Measurements from ENCODE around the gene HTR6.

Gene HTR6

DNA sequence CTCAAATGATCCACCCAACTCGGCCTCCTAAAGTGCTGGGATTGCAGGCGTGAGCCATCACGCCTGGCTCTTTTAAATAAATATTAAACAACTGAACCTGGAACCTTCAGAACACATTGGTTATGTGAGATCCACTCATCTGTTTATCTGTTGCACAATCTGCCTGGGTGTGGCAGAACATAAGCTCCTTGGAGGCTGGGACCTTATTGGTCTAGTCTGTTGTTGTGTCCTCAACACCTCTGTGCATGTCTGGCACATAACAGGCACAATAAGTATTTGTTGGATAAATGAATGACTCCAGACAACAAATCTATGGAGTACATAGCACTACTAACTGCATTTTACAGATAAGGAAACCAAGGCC, 24.7 kb upstream of the HTR6 start:
- no peak for DNase-seq

DNA sequence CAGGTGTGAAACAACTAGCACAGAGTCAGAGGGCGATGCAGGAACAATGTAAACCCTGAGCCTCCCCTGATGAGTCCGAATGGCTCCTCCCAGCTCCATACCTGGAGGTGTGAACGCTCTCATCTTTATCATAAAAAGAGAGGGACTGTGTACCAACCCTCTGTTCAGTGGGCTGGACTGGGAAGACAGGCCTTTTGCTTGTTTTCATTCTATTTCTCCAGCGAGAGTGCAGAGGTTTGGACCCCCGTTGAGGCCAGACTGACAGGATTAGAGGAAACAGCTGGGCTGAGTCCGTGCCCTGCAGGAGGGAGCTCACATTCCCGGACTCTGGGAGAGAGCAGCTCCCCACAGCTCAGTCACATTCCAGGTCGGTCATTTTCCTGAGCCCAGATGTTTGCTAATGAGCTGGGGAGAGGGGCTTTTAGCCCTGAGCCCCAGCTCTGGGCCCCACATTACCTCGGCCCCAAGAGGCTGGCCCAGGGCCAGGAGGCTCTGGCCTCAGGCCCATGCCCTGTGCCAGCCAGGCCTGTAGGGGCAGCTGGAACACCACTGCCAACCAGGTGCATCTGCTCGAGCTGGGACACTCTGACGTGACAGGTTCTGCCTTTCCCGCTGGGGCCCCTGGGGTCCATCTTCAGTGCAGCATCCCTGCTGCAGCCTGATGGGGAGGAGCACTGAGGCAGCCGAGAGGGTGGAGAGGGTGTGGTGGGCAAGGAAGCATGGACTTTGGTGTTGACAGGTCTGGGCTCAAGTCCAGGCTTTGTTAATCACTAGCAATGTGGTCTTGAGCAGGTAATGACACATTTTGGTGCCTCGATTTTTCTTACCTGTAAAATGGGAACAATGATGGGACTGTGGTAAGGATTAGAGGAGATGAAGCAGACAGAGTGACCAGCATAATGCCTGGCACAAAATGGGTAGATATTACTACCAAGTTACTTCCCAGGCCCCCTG, 24.0 kb upstream of the HTR6 start:
- DNase-seq = no peak

- no peak for DNase-seq
Measured at GRCh38 chr1:19643121-19643520, 21.6 kb upstream of the HTR6 start.

- no peak for DNase-seq
Measured at GRCh38 chr1:19643602-19644394, 20.9 kb upstream of the HTR6 start, which contains the start of gene NBL1. NBL1 (plus strand) TSS chr1:19644311; CDS start chr1:19655031, 10,720 bp downstream.

DNA sequence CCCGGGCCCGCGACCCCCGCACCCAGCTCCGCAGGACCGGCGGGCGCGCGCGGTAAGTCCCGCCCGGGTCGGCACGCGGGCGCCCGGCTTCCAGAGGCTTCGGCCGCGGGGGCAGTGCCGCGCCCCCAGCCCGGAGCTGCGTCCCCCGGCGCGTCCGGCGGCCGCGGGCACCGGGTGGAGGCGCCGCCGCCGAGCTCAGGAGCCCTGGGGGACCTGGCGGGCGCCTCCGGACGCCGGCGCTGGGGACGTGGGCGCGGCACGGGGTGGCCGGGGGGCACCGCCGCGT, 20.3 kb upstream of the HTR6 start:
- DNase-seq = no peak

- no peak for DNase-seq
Measured at GRCh38 chr1:19644681-19645410, 19.8 kb upstream of the HTR6 start.

GRCh38 chr1:19645411-19646251, 19.0 kb upstream of the HTR6 start:
- no peak for DNase-seq

- DNase-seq = no peak
Measured at GRCh38 chr1:19646377-19647319, 18.0 kb upstream of the HTR6 start.

GRCh38 chr1:19647643-19648042, 17.0 kb upstream of the HTR6 start:
- DNase-seq = no peak

DNA sequence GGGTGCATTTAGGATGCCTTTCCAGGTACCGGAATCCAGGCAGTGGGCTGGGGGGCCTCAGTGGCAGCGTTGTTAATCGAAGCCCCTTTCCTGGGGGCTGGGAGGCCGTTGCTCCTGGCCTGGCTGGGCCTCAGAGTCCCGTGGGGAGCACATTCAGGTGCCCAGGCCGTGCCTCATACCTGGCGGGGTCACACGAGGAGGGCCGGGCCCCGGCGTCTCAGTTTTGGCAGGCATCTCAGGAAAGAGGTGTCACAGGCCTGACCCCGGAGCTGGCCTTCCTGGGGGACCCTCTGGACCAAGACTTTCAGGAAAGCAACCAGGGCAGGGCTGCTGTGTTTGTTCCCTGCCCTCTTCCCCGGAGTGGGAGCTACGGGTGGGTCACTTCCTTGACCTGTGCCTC, 16.4 kb upstream of the HTR6 start:
- DNase-seq = no peak

GRCh38 chr1:19648689-19649088, 16.0 kb upstream of the HTR6 start:
- no peak for DNase-seq

DNA sequence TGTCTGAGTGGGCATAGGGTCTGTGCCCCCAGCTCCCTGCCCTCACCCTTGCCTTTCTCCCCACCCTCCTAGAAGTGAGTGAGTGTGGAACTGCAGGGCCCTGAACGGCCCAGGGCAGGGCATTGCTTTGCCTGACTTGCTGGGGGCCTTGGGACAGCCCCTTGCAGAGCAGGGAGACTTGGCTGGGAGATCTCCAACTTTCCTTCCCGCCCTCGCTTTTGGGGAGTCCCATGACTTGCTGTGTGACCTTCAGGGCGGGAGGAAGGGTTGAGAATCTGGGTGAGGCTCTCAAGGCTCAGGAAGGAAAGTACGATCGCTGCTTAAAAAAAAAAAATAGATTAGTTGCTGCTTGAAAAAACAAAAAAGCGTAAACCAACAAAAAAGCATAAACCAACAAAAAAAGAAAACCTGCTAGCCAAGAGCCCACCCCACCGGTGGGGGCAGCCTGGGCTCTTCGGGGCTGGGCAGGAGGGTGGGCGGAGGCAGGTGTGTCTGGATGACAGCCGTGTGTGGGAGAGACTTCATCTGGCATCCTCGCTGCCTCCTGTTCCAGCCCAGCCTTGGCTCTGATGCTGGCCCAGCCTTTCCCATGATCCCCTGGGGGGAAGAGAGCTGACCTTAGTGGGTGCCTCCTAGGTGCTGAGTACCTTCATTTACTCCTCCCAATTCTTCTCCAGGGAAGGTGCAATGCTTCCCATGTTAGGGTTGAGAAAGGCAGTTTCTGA, 14.1 kb upstream of the HTR6 start:
- DNase-seq = no peak

DNA sequence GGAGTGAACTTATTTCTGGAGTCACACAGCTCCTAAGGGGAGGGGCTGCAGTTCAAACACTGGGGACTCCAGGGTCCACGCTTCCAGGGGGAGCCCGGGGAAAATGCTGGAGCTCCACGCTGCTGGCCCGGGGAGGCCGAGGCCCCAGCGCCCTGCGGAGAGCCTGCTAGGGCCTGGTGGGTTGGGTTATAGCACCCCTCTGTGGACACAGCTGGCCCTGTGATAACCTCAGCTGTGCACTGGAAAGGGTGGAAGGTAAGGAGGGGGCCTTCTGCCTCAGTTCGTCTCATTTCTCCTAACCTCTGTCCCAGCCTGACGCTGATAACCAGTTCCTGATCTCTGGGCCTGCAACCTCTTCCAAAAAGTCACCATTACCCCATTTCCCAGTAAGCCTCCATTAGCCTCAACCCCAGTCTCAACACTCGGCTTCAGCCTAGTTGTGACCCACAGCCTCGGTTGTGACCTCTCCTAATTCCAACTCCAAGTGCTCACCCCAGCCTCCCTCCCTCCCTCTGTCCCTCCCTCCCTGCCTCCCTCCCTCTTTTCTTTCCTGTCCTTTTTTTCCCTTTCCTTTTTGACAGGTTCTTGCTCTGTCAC, 13.4 kb upstream of the HTR6 start:
- DNase-seq = no peak

DNA sequence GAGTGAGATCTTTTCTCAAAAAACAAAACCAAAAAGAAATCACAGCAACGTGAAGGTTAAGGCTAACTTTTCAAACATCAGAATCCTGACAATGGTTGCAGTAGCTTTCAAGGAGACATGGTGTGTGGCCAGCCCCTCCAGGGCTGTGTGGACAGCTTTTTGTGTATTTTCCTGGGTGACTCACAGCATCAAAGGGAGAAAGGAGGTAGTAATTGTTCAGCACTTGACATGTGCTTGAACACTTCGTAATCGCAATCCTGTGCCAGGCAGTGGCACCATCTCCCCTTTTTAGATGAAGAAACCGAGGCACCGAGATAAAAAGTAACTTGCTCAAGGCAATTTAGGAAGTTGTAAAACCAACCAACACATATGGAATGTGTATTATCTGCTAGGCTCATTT, 10.3 kb upstream of the HTR6 start:
- no peak for DNase-seq

GRCh38 chr1:19654886-19655717, 9.6 kb upstream of the HTR6 start:
- peak; percentile 43 for DNase-seq

GRCh38 chr1:19655718-19656080, 9.0 kb upstream of the HTR6 start:
- no peak for DNase-seq

- DNase-seq = no peak
Measured at GRCh38 chr1:19656134-19656779, 8.4 kb upstream of the HTR6 start.

GRCh38 chr1:19656780-19657466, 7.8 kb upstream of the HTR6 start:
- DNase-seq = no peak
